Muscle layer of colon (tissue), 2 donors: ENCODE measurements around the gene STC2.

ENCODE experiments used
- H3K27ac ChIP-seq: one replicate; pipeline ENCODE4 v1.7.0; 2013; ENCODE audit warnings: low read depth, mild to moderate bottlenecking, low read length, moderate library complexity
- H3K27me3 ChIP-seq, 2 donors: one replicate each; pipeline ENCODE4 v1.7.0; 2013; ENCODE audit warnings: low read length in 2 of 2, mild to moderate bottlenecking in 2 of 2; ENCODE audit not compliant: insufficient read depth in 2 of 2, control insufficient read depth in 1 of 2
- H3K36me3 ChIP-seq: one replicate; pipeline ENCODE4 v1.7.0; 2013; ENCODE audit warnings: mild to moderate bottlenecking, low read length; ENCODE audit not compliant: insufficient read depth
- H3K4me1 ChIP-seq: one replicate; pipeline ENCODE4 v1.7.0; 2013; ENCODE audit warnings: mild to moderate bottlenecking, low read length; ENCODE audit not compliant: insufficient read depth
- H3K4me3 ChIP-seq, 2 donors: one replicate each; pipeline ENCODE4 v1.7.0; 2013; ENCODE audit warnings: low read length in 2 of 2, low read depth in 1 of 2, mild to moderate bottlenecking in 1 of 2, moderate library complexity in 1 of 2
- H3K9ac ChIP-seq: one replicate; pipeline ENCODE4 v1.7.0; 2013; ENCODE audit warnings: low read length
- H3K9me3 ChIP-seq: one replicate; pipeline ENCODE4 v1.7.0; 2013; ENCODE audit warnings: mild to moderate bottlenecking, low read length
- donor health status: abdominal sarcoma.
- donor health status: Adenocarcinoma of cecum.

Gene STC2

DNA sequence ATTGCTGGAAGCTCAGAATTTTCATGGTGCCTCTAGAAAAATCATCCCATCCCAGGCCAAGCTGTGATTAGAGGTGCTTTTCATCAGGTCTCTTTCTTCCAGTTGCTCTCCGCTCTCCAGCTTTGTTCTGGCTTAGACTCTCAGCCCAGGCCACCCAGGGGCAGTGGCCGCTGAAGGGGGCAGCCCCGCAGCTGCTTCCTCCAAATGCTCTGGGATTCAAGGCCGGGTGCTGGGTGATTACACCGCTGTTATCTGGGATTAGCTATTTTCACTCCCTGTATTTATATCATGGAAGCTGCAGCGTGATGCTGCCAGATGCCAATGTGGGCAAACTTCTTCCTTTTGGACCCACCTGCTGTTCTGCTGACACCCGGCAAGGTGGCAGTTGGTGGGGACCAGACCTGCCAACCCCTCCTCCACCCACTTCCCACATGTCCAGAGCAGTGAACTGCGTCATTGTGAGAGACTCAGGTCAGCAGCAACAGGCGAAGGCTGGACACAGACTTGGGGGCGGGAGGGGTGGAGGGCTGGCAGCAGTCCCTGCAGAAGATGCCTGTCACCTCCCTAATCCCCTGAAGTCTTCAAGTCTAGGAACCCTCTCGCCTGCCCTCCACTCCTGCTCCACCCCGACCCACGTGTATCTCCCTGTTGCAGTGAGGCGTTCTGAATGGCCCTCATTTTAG is 59.3 kb downstream of the STC2 start:
- Histone ChIP-seq H3K9ac (no peak overlapping the region), H3K4me3 (no peak overlapping the region), H3K27me3 (peaks cover 0 to 7% of the 10 kb centered on the region in 2 donors), H3K4me1 (no peaks in the 10 kb centered on the region), H3K9me3 (no peaks in the 10 kb centered on the region), H3K36me3 (no peaks in the 10 kb centered on the region), H3K27ac (no peak overlapping the region)

DNA sequence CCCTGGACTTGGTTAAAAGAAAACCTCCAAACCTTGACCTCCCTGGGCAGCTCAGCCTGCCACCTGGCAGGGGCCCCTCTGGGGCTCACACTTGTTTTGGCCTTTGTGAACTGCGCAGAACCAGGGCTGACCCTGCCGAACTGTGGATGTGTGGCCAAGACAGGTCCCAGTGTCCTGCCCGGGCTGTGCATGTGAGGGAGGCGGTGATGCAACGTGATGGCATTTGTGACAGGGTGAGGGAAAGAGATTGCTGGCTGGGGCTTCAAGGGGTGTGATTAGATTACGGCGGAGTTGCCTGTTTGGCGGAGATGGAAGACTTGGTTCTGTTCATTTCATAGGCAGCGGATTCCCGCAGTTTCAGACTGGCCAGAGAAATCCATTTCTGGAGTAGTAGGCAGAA is 62.8 kb downstream of the STC2 start:
- peaks cover 0 to 7% of the 10 kb centered on the region in 2 donors for H3K27me3 ChIP-seq
- H3K4me3 ChIP-seq, result no peak overlapping the region
- H3K9ac ChIP-seq, result no peak overlapping the region
- no peaks in the 10 kb centered on the region for H3K36me3 ChIP-seq
- H3K4me1 ChIP-seq, result no peaks in the 10 kb centered on the region
- H3K27ac ChIP-seq, result no peak overlapping the region
- H3K9me3 ChIP-seq, result no peaks in the 10 kb centered on the region
